Fibroblast of skin of scalp (primary cell): ENCODE data around the gene ATP6V0E2.

Experiments used
- DNase-seq: peaks from one replicate; pipeline ENCODE4 v3.0.0-alpha.2; 2013

The ATP6V0E2 gene

GRCh38 chr7:149838992-149839408 lies 34.8 kb upstream of the ATP6V0E2 start:
- no peak for DNase-seq

GRCh38 chr7:149839933-149840332 lies 33.8 kb upstream of the ATP6V0E2 start:
- DNase-seq, result no peak

DNA sequence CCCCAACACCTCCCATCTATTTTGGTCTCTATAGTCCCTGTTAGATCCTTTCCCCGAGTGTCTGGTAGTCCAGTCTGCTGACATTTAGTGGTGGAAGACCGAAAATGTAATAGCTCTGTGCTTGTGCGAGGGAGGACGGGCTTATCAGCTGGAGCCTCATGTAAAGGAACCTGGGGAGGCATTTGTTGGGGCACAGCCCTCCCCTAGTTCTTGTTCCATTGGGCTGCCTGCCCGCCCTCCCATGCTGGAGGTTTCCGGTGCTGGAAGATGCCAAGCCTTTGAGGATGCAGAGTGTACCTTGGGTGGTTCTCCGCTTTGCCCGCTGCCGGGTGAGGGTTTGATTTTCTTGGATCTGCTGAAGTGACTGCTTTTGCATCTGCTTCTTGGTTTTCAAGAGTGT lies 30.2 kb upstream of the ATP6V0E2 start:
- DNase-seq, result no peak

DNA sequence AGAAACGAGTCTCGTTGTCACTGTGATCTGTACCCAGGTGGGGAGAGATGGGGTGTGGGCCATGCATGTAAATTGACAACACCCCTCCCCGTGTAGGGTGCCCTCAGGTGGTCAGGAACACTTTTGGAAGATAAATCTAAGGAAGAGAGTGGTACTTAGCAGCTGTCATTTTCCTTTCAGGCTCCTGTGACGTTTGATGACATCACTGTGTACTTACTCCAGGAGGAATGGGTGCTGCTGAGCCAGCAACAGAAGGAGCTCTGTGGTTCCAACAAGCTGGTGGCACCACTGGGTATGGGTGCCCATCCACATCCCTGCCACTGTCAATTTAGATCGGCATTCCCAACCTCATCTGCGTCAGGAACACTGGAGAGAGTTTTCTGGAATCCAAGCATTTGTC lies 29.3 kb upstream of the ATP6V0E2 start:
- DNase-seq, result no peak

DNA sequence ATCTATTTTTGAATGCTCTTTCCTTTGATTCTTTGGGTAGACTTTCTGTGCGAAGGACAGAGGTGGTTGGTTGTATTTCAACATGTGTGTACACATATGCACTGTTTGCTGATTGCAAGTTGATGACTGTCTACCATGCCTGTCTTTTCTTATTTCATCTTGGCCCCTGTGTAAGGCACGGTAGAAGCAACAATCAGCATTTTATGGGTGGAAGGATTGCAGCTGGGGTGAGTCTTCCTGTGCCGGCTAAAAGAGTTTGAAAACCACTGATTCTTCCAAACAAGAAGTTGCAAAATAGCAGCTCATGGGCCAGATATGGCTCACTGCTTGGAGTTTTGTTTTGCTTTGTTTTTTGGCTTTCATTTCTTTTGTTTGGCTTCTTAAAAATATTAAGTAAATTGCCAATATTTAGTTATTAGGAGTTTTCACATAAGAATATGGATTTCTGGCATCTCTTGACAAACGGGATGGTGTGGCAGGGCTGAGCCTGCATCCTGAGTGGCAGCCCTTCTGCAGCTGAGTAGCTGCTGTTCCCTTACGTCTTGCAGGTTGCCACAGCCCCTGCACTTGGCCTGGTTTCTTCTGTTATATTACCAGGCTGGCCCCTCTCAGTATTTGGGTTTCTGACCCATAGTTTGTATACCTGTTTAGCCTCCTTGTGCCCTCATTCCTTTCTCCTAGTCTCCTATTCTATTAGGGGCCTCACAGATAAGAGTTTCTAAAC lies 28.4 kb upstream of the ATP6V0E2 start:
- no peak for DNase-seq

GRCh38 chr7:149846021-149846420 lies 27.7 kb upstream of the ATP6V0E2 start:
- no peak for DNase-seq

- no peak for DNase-seq
Observed at GRCh38 chr7:149846436-149847046, 27.2 kb upstream of the ATP6V0E2 start.

DNA sequence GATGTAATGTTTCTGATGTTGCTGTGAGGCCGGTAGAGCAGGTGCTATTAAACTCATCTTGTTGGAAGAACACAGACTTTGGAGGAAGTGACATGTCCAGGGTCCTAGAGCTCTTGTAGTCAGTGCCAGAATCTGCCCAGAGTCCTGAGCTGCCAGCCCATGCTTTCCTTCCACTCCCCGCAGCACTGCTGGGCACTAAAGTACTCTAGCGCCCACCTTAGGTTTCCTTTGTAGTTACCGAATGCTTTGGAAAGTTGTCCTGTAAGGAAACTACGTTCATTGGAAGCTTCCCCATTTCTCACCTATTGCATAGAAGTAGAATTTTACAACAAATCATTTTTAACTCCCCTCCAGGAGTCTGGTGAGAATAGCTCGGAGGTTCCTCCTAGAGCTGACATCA lies 24.6 kb upstream of the ATP6V0E2 start:
- no peak for DNase-seq

- DNase-seq, result no peak
Observed at GRCh38 chr7:149850007-149850594, 23.7 kb upstream of the ATP6V0E2 start.

DNA sequence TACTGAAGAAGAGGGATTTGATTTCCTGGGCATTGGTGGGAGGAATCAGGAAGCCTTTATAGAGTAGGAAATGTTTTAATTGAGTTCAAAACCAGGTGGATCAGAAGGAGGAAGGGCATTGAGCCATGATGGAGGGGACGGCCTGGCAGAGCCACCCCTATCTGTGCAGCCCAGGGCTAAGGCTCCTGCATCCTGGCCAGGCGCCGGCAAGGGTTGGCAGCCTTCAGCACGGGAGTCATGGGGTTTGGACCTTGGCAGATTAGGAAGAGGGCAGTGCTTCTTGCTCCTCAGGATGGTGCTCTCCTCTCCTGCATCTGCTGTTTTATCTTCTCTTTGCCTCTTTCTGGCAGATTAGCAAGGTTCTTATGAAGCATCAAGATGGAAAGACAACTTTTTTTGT lies 23.1 kb upstream of the ATP6V0E2 start:
- no peak for DNase-seq

GRCh38 chr7:149851449-149851848 lies 22.3 kb upstream of the ATP6V0E2 start:
- DNase-seq, result no peak

DNA sequence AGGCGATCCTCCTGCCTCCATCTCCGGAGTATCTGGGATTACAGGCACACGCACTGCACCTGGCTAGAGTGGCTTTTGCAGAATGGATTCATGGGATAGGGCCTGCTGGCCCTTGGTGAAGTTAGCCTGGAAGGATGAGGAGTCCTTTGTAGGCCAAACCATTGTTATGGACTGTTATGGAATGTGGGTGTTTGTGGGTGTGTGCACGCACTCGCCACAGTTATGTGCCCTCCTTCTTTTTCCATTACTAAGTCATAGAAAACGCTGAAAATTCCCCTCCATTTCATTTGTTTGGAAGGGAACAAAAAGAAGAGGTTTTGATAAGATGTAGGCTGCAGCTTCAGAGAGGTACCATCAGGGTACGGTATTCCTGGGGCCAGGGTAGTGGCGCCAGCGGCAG lies 20.6 kb upstream of the ATP6V0E2 start:
- DNase-seq, result peak; percentile 23

GRCh38 chr7:149854611-149855360 lies 19.0 kb upstream of the ATP6V0E2 start:
- DNase-seq, result peak; percentile 44

GRCh38 chr7:149855361-149856305 lies 18.1 kb upstream of the ATP6V0E2 start:
- DNase-seq, result peak; percentile 96

GRCh38 chr7:149856583-149856982 lies 17.2 kb upstream of the ATP6V0E2 start:
- no peak for DNase-seq

- DNase-seq, result no peak
Observed at GRCh38 chr7:149859369-149859768, 14.4 kb upstream of the ATP6V0E2 start.

DNA sequence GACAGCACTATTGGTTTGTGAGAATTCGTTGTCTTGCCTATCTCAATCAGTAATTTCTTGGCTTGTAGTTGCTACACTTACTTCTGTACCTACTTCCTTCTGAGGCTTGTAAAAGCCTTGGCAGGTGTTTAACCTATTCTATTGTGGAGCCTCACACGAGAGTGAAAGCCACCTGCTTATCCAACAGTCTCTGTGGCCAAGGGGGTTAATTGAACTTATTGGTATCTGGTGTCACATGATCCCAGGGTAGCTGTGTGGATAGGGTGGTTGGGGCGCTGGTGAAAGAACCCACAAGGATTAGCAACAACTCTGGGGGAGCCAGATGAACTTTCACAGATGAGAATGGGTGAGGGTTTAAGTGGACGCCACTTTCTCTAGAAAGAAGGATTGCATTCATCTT lies 13.9 kb upstream of the ATP6V0E2 start:
- no peak for DNase-seq

DNA sequence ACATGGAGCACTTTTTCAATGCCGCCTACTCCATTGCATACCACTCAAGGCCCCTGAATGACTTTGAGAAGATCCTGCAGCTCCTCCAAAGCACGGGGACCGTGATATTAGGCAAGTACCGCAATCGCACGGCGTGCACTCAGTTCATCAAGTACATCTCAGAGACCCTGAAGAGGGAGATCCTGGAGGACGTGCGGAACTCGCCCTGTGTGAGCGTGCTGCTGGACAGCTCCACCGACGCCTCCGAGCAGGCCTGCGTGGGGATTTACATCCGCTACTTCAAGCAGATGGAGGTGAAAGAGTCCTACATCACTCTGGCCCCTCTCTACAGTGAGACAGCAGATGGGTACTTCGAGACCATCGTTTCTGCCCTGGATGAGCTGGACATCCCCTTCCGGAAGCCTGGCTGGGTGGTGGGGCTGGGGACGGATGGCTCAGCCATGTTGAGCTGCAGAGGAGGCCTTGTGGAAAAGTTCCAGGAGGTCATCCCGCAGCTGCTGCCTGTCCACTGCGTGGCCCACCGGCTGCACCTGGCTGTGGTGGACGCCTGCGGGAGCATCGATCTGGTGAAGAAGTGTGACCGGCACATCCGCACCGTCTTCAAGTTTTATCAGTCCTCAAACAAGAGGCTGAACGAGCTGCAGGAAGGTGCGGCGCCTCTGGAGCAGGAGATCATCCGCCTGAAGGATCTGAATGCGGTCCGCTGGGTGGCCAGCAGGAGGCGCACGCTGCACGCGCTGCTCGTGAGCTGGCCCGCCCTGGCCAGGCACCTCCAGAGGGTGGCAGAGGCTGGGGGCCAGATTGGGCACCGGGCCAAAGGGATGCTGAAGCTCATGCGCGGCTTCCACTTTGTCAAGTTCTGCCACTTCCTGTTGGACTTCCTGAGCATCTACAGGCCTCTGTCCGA lies 12.7 kb upstream of the ATP6V0E2 start:
- DNase-seq, result no peak

GRCh38 chr7:149861728-149862045 lies 12.1 kb upstream of the ATP6V0E2 start:
- no peak for DNase-seq

DNA sequence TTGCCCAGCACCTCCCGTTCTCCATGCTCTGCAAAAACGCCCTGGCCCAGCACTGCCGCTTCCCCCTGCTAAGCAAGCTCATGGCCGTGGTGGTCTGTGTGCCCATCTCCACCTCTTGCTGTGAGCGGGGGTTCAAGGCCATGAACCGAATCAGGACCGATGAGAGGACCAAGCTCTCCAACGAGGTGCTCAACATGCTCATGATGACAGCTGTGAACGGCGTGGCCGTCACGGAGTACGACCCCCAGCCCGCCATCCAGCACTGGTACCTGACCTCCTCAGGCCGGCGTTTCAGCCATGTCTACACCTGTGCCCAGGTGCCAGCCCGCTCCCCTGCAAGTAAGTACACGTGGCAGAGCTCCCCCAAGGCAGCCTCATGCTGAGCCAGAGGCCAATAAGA lies 11.6 kb upstream of the ATP6V0E2 start:
- DNase-seq, result no peak

DNA sequence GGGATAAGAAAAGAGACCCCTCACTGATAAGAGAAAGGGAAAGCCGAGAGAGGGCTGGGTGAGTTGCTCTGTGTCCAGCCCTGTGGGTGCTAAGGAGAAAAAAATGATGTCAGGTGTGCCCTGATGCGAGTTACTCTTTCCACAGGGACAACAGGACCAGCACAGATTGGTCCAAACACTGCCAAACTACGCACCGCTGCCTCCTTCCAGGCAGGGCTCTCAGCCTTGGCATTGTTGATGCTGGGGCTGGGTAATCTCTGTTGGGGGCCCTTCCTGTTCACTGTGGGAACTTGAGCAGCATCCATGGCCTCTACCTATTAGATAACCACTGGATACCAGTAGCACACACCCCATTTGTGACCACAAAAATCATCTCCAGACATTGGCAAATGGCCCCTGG lies 10.3 kb upstream of the ATP6V0E2 start:
- DNase-seq, result no peak
